Colonic mucosa (tissue), 4 donors: ENCODE measurements around the gene BOD1. TPM values are rescaled to one million over a fixed set of nuclear protein-coding genes. Genes with fewer than 3 reads are reported as not detected.

ENCODE experiments used
- DNase-seq: peaks from one replicate; pipeline ENCODE4 v3.0.0-alpha.2; 2020
- H3K27ac ChIP-seq: fragments of 200-600 bp; one replicate; pipeline ENCODE4 v1.8.0; 2021
- H3K27me3 ChIP-seq: fragments of 200-600 bp; one replicate; pipeline ENCODE4 v1.8.0; 2021
- H3K36me3 ChIP-seq: fragments of 200-600 bp; one replicate; pipeline ENCODE4 v1.8.0; 2021
- H3K4me1 ChIP-seq: fragments of 200-600 bp; one replicate; pipeline ENCODE4 v1.8.0; 2021; ENCODE audit warnings: mild to moderate bottlenecking
- H3K4me3 ChIP-seq: fragments of 200-600 bp; one replicate; pipeline ENCODE4 v1.8.0; 2021
- H3K9ac ChIP-seq, 2 donors: one replicate each; pipeline ENCODE4 v1.7.0; 2013; ENCODE audit warnings: control low read depth in 2 of 2, low read depth in 2 of 2, low read length in 2 of 2
- H3K9me3 ChIP-seq: fragments of 200-600 bp; one replicate; pipeline ENCODE4 v1.8.0; 2021
- CTCF ChIP-seq: fragments of 200-600 bp; IDR thresholded peaks from one replicate; pipeline ENCODE4 v1.8.0; 2022; ENCODE audit warnings: antibody characterized with exemption, mild to moderate bottlenecking
- intact Hi-C: fragments of 100-400 bp; cut with DNase I; formaldehyde crosslinking; loops from one replicate; pipeline ENCODE4 v1.14.1; 2022
- total RNA-seq, 2 donors: library from RNA; stranded (reverse); fragmentation: NEBNext Ultra II Directional in 1 of 2; extraction: Animal tissue kit (Norgen Biotek cat#: 25700) in 1 of 2; gene quantifications; one replicate each; pipeline ENCODE4 v1.2.1, GENCODE V29; 2021
- donor health status: healthy.
- donor health status: DM: no; HTN: no; CAD: no.
- donor health status: DM: no; HTN: no; CAD: no.

BOD1 gene
- total RNA-seq, 2 donors from 2014 or later: 24.4 to 31.1 TPM

GRCh38 chr5:173629628-173630027, 13.2 kb upstream of the BOD1 start:
- TF ChIP-seq CTCF: no peak

GRCh38 chr5:173628501-173628900, 12.1 kb upstream of the BOD1 start:
- Histone ChIP-seq H3K4me1 (no peaks in the 10 kb centered on the region), H3K27ac (no peak overlapping the region), H3K4me3 (no peak overlapping the region), H3K9ac (no peak overlapping the region), H3K9me3 (no peaks in the 10 kb centered on the region), H3K27me3 (no peaks in the 10 kb centered on the region), H3K36me3 (no peaks in the 10 kb centered on the region)
- DNase-seq: no peak
- intact Hi-C loops: loop anchor here (10.0 kb wide), 2 partner anchors 126 to 686 kb away; no protein-coding TSS in a partner anchor
- no peak for TF ChIP-seq CTCF

More at GRCh38 chr5:173629628-173630027, 13.2 kb upstream of the BOD1 start:
- DNase-seq: no peak
- H3K9ac ChIP-seq: no peak overlapping the region
- no peaks in the 10 kb centered on the region for H3K27me3 ChIP-seq
- no peak overlapping the region for H3K4me3 ChIP-seq
- no peaks in the 10 kb centered on the region for H3K36me3 ChIP-seq
- intact Hi-C loops: loop anchor here (10.0 kb wide), 2 partner anchors 125 to 685 kb away; no protein-coding TSS in a partner anchor
- no peak overlapping the region for H3K27ac ChIP-seq
- no peaks in the 10 kb centered on the region for H3K9me3 ChIP-seq
- no peaks in the 10 kb centered on the region for H3K4me1 ChIP-seq

GRCh38 chr5:173627860-173628392, 11.5 kb upstream of the BOD1 start:
- no peak for DNase-seq
- Histone ChIP-seq H3K9ac (no peak overlapping the region), H3K27ac (no peak overlapping the region), H3K27me3 (no peaks in the 10 kb centered on the region), H3K36me3 (no peaks in the 10 kb centered on the region), H3K4me3 (no peak overlapping the region), H3K4me1 (no peaks in the 10 kb centered on the region), H3K9me3 (no peaks in the 10 kb centered on the region)
- intact Hi-C loops: loop anchor here (10.0 kb wide), 2 partner anchors 127 to 687 kb away; no protein-coding TSS in a partner anchor
- no peak for TF ChIP-seq CTCF

GRCh38 chr5:173627271-173627670, 10.8 kb upstream of the BOD1 start:
- Histone ChIP-seq H3K9ac (no peak overlapping the region), H3K4me1 (no peaks in the 10 kb centered on the region), H3K9me3 (no peaks in the 10 kb centered on the region), H3K36me3 (no peaks in the 10 kb centered on the region), H3K4me3 (no peak overlapping the region), H3K27me3 (no peaks in the 10 kb centered on the region), H3K27ac (no peak overlapping the region)
- intact Hi-C loops: loop anchor here (10.0 kb wide), 2 partner anchors 128 to 688 kb away; no protein-coding TSS in a partner anchor
- no peak for TF ChIP-seq CTCF
- DNase-seq: no peak

- no peaks in the 10 kb centered on the region for H3K27me3 ChIP-seq
- no peak for DNase-seq
- H3K36me3 ChIP-seq: no peaks in the 10 kb centered on the region
- intact Hi-C loops: loop anchor here (10.0 kb wide), 2 partner anchors 128 to 688 kb away; no protein-coding TSS in a partner anchor
- no peaks in the 10 kb centered on the region for H3K4me1 ChIP-seq
- no peak for TF ChIP-seq CTCF
- H3K9me3 ChIP-seq: no peaks in the 10 kb centered on the region
- no peak overlapping the region for H3K9ac ChIP-seq
- H3K27ac ChIP-seq: no peak overlapping the region
- H3K4me3 ChIP-seq: no peak overlapping the region
These were observed 10.0 kb upstream of the BOD1 start for GRCh38 chr5:173626505-173626820.
